AG04449 (cell line): ENCODE results near the gene KCTD16.

Experiments used
- CTCF ChIA-PET: fragments of 350-600 bp; formaldehyde crosslinking; extraction: SDS; loops from one replicate; lab custom pipeline; 2021; ENCODE audit warnings: antibody characterized with exemption; lab: Yijun Ruan, JAX
- POLR2A ChIA-PET: fragments of 400-600, 350-600 bp; formaldehyde crosslinking; extraction: SDS; loops from one replicate; lab custom pipeline; 2020; ENCODE audit warnings: antibody characterized with exemption, inconsistent platforms; lab: Yijun Ruan, JAX
- DNase-seq: peaks from one replicate; pipeline ENCODE4 v3.0.0-alpha.2; 2010; ENCODE audit warnings: low read depth, low spot score
- H3K4me3 ChIP-seq: 2 replicates; pipeline ENCODE4 v1.5.1; 2011; ENCODE audit warnings: low read depth, mild to moderate bottlenecking, control low read depth, low read length
- CTCF ChIP-seq: IDR thresholded peaks from one replicate; pipeline ENCODE4 v1.5.1; 2011; ENCODE audit warnings: mild to moderate bottlenecking, moderate library complexity, low read length, control low read depth, inconsistent platforms; ENCODE audit not compliant: insufficient read depth; ENCODE audit errors: missing control alignments

Gene KCTD16

GRCh38 chr5:144196612-144197011 lies 25.9 kb downstream of the KCTD16 start:
- no peak overlapping the region for H3K4me3 ChIP-seq
- no peak for DNase-seq
- ChIA-PET CTCF (no interaction called here), POLR2A (no interaction called here)
- TF ChIP-seq CTCF, result no peak

GRCh38 chr5:144198386-144198785 lies 27.7 kb downstream of the KCTD16 start:
- TF ChIP-seq CTCF, result no peak
- POLR2A ChIA-PET, result no interaction called here
- no peak for DNase-seq
- no peak overlapping the region for H3K4me3 ChIP-seq
- CTCF ChIA-PET, result interaction anchor here (1.2 kb wide), 1 partner anchor 1627 kb away, joined by 8 read pairs; no protein-coding TSS in a partner anchor

DNA sequence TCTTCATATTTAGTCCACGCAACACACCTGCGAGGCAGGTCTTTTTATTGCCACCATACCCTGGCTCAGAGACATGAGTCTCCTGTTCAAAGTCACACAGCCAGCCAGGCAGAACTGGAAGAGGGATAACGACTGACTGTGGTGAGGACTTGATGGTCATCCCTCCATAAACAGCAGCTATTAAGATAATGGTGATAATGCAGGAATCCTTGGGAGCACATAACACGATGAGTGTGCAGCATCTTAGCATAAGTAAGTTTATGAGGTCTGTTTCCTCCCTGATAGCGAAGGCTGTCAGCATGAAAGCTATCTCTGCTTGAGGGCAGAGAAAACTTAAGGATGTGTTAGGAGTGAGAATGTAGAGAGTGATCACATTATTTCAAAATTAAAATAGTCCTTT lies 30.9 kb downstream of the KCTD16 start:
- TF ChIP-seq CTCF, result no peak
- ChIA-PET CTCF (interaction anchor here (0.9 to 1.1 kb wide), 3 partner anchors 9 to 1686 kb away, joined by 3 read pairs; no protein-coding TSS in a partner anchor), POLR2A (no interaction called here)
- no peak for DNase-seq
- no peak overlapping the region for H3K4me3 ChIP-seq

DNA sequence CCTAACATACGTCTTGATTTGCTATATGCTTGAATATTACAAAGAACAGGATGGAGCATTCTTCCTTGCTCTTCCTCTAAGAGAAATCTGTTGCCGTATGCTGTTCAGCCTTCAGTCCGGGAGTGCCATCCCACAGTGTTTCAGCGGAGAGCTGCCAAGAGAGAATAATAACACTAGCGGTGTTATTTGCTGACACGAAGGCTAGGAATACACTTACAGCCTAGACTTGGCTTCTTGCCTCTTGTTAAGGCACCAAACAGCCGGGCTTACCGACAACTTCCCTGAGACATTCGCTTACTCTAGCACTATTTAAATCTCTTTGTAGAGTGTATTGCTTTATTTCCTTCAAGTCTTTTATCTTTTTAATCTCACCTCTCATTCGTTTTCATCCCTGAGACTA lies 31.4 kb downstream of the KCTD16 start:
- no peak for DNase-seq
- TF ChIP-seq CTCF, result no peak
- ChIA-PET CTCF (interaction anchor here (0.9 to 1.1 kb wide), 3 partner anchors 9 to 1686 kb away, joined by 3 read pairs; no protein-coding TSS in a partner anchor), POLR2A (no interaction called here)
- no peak overlapping the region for H3K4me3 ChIP-seq

DNA sequence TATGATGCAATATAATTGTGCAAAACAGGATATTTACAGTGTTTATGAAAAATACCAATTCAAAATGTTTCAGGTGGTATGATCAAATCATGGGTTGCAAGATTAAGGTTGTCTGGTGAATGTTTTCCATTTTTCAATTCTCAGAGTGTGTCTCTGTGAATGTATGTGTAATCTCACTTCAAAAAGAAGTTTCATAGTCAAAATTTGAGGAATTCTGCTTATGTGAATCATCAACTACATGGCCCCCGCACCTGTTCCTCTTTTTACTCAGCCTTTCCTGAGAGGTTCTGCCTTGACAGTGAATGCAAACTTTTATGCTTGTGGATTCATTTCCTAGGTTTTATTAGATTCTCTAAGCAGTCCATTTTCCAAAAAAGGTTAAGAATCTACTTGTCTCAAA lies 32.1 kb downstream of the KCTD16 start:
- no peak for DNase-seq
- H3K4me3 ChIP-seq, result no peak overlapping the region
- POLR2A ChIA-PET, result no interaction called here
- no peak for TF ChIP-seq CTCF
- CTCF ChIA-PET, result interaction anchor here (1.6 to 1.8 kb wide), 5 partner anchors 12 to 1846 kb away, joined by 6 to 62 read pairs (median 12); no protein-coding TSS in a partner anchor

- no peak overlapping the region for H3K4me3 ChIP-seq
- POLR2A ChIA-PET, result no interaction called here
- no peak for DNase-seq
- CTCF ChIA-PET, result interaction anchor here (0.8 to 2.8 kb wide), 47 partner anchors 8 to 1927 kb away, joined by 3 to 62 read pairs (median 3); partner anchors contain the start of gene PRELID2
- peak; percentile 63 for TF ChIP-seq CTCF
Observed at GRCh38 chr5:144203750-144204596, 33.3 kb downstream of the KCTD16 start.
